GM21447 (cell line): ENCODE measurements around the gene AUTS2.
"Not testable (repeated sequence)": the region's sequence is repeated elsewhere in the genome, so short reads cannot be mapped to it uniquely, and the experiment has no call there.

Experiments used
- ATAC-seq: cut with Tn5 transposase; IDR thresholded peaks from one replicate; pipeline ENCODE4 v1.9.1; 2021; ENCODE audit not compliant: unreplicated experiment

The AUTS2 gene

GRCh38 chr7:70799841-70800405 lies 1201.6 kb downstream of the AUTS2 start:
- no peak for ATAC-seq

GRCh38 chr7:70805360-70805759 lies 1207.1 kb downstream of the AUTS2 start:
- peak; percentile 61 for ATAC-seq

GRCh38 chr7:70807650-70808049 lies 1209.4 kb downstream of the AUTS2 start:
- ATAC-seq = no peak

GRCh38 chr7:70808876-70809275 lies 1210.6 kb downstream of the AUTS2 start:
- ATAC-seq = no peak

GRCh38 chr7:70810558-70811139 lies 1212.4 kb downstream of the AUTS2 start:
- no peak for ATAC-seq

GRCh38 chr7:70812511-70812910 lies 1214.2 kb downstream of the AUTS2 start:
- no peak for ATAC-seq

- not testable (repeated sequence) for ATAC-seq
Measured at GRCh38 chr7:70822490-70822889, 1224.2 kb downstream of the AUTS2 start.

- ATAC-seq = peak; percentile 73
Measured at GRCh38 chr7:70829221-70830059, 1231.2 kb downstream of the AUTS2 start.

- no peak for ATAC-seq
Measured at GRCh38 chr7:70830060-70830395, 1231.8 kb downstream of the AUTS2 start.

- ATAC-seq = no peak
Measured at GRCh38 chr7:70830426-70830825, 1232.2 kb downstream of the AUTS2 start.

GRCh38 chr7:70833726-70834125 lies 1235.5 kb downstream of the AUTS2 start:
- no peak for ATAC-seq

GRCh38 chr7:70834424-70834823 lies 1236.1 kb downstream of the AUTS2 start:
- ATAC-seq = no peak

GRCh38 chr7:70835658-70836057 lies 1237.4 kb downstream of the AUTS2 start:
- no peak for ATAC-seq

- ATAC-seq = no peak
Measured at GRCh38 chr7:70836279-70836678, 1238.0 kb downstream of the AUTS2 start.

- ATAC-seq = no peak
Measured at GRCh38 chr7:70836946-70837345, 1238.7 kb downstream of the AUTS2 start.

- ATAC-seq = no peak
Measured at GRCh38 chr7:70837589-70837988, 1239.3 kb downstream of the AUTS2 start.

GRCh38 chr7:70838292-70838907 lies 1240.1 kb downstream of the AUTS2 start:
- no peak for ATAC-seq
